GM13976 (cell line): ENCODE measurements around the gene RFX2.

Experiments used
- DNase-seq: peaks from one replicate; pipeline ENCODE4 v3.0.0; 2012; ENCODE audit warnings: low spot score
- in situ Hi-C: fragments of 300-500 bp; cut with MboI; formaldehyde crosslinking; loops from one replicate; pipeline ENCODE4 v1.12.0; 2022; ENCODE audit warnings: low sequenced_read_pairs, mixed read lengths, inconsistent platforms; ENCODE audit not compliant: unreplicated experiment
- TF ChIP-seq, protein P1 (sequence below): IDR thresholded peaks from 2 replicates; pipeline ENCODE4 v1.5.1; 2012; ENCODE audit warnings: borderline replicate concordance, mild to moderate bottlenecking; ENCODE audit not compliant: insufficient read depth; ENCODE audit errors: extremely low read depth, missing control alignments, control extremely low read depth

Gene RFX2

GRCh38 chr19:6063576-6064335 lies 46.5 kb downstream of the RFX2 start:
- no peak for DNase-seq
- TF ChIP-seq, protein P1, sequence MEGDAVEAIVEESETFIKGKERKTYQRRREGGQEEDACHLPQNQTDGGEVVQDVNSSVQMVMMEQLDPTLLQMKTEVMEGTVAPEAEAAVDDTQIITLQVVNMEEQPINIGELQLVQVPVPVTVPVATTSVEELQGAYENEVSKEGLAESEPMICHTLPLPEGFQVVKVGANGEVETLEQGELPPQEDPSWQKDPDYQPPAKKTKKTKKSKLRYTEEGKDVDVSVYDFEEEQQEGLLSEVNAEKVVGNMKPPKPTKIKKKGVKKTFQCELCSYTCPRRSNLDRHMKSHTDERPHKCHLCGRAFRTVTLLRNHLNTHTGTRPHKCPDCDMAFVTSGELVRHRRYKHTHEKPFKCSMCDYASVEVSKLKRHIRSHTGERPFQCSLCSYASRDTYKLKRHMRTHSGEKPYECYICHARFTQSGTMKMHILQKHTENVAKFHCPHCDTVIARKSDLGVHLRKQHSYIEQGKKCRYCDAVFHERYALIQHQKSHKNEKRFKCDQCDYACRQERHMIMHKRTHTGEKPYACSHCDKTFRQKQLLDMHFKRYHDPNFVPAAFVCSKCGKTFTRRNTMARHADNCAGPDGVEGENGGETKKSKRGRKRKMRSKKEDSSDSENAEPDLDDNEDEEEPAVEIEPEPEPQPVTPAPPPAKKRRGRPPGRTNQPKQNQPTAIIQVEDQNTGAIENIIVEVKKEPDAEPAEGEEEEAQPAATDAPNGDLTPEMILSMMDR: no peak
- in situ Hi-C loops: no loop called here

DNA sequence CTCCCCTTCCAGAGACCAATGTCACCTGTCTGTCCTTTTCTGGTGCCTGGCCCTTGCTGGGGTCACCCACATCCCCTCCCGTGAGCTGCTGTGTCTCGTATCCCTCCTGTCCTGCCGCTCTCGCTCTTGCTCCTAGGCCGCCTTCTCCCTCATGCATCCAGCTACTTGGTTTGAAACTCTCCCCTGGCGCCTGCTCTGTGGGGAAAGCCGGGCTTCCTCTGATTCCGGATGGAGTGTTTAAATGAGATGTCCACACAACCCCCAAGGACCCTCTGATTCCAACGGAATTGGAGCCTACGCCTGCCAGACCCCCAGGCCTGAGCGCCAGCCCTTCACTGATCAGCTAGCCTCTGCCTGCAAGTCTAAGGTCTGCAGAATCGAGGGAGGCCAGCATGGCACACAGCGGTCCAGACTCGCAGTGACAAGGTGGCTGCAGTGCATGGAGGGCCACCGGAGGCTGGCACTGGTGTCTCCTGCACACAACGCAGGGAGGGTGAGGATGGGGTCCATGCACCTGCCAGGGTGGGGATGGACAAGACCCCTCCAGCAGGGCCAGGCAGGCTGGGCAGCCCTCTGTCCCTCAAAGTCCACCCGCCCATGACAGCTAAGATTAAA lies 47.2 kb downstream of the RFX2 start:
- in situ Hi-C loops: no loop called here
- TF ChIP-seq, protein P1: no peak
- DNase-seq: no peak

- in situ Hi-C loops: no loop called here
These were observed 48.0 kb downstream of the RFX2 start for GRCh38 chr19:6062274-6062673.

DNA sequence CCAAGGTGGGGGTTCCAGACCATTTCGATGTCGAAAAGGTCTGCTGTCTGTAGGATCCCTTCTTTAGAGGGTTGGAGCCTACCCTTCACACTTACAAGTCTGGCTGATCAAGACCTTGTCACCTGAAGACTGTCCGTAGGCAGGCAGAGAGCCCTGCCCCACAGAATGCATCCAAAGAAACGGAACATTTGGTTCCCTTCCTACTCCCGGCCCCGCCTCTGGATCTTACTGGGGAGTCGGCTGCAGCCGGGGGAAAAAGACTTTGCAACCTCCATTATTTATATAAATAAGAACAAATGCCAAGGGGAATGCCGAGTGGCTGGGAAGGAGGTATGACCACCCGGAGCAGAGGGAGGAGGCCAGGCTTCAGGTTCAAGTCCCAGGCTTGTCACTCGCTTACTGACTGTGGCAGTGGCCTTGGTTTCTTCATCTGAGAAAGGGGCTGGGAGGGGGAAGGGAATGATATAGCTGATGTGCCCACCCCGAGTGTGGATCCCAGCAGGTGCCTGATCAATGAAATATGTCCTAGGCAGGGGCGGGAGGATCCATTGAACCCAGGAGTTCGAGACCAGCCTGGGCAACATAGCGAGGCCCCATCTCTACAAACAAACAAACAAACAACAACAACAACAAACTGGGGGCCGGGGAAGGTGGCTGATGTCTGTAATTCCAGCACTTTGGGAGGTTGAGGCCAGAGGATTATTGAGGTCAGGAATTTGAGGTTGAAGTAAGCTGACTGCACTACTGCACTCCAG lies 48.7 kb downstream of the RFX2 start:
- in situ Hi-C loops: no loop called here

More at GRCh38 chr19:6062274-6062673, 48.0 kb downstream of the RFX2 start:
- TF ChIP-seq, protein P1: no peak
- no peak for DNase-seq

GRCh38 chr19:6060600-6061375 lies 49.5 kb downstream of the RFX2 start:
- TF ChIP-seq, protein P1: no peak
- DNase-seq: no peak
- in situ Hi-C loops: no loop called here

More for the DNA sequence above, 48.7 kb downstream of the RFX2 start:
- TF ChIP-seq, protein P1: no peak
- no peak for DNase-seq
